HUES6 (cell line): ENCODE measurements around the gene CA12.
"Not testable (repeated sequence)": the region's sequence is repeated elsewhere in the genome, so short reads cannot be mapped to it uniquely, and the experiment has no call there.

Experiments
- H3K27ac ChIP-seq: 2 replicates; pipeline ENCODE4 v1.7.0; 2013; ENCODE audit warnings: low read depth, mild to moderate bottlenecking, low read length, inconsistent platforms
- H3K27me3 ChIP-seq: 2 replicates; pipeline ENCODE4 v1.6.1; 2013; ENCODE audit warnings: low read length; ENCODE audit not compliant: control insufficient read depth, insufficient read depth
- H3K36me3 ChIP-seq: 2 replicates; pipeline ENCODE4 v1.6.1; 2013; ENCODE audit warnings: low read length; ENCODE audit not compliant: control insufficient read depth, insufficient read depth
- H3K4me1 ChIP-seq: 2 replicates; pipeline ENCODE4 v1.6.1; 2013; ENCODE audit warnings: low read length; ENCODE audit not compliant: control insufficient read depth, insufficient read depth
- H3K4me3 ChIP-seq: 2 replicates; pipeline ENCODE4 v1.5.1; 2013; ENCODE audit warnings: low read depth, low read length
- H3K9ac ChIP-seq: one replicate; pipeline ENCODE4 v1.6.1; 2013; ENCODE audit warnings: mild to moderate bottlenecking, low read length
- H3K9me3 ChIP-seq: 2 replicates; pipeline ENCODE4 v1.6.1; 2013; ENCODE audit warnings: low read depth, low read length; ENCODE audit not compliant: control insufficient read depth, insufficient read depth

Gene CA12

DNA sequence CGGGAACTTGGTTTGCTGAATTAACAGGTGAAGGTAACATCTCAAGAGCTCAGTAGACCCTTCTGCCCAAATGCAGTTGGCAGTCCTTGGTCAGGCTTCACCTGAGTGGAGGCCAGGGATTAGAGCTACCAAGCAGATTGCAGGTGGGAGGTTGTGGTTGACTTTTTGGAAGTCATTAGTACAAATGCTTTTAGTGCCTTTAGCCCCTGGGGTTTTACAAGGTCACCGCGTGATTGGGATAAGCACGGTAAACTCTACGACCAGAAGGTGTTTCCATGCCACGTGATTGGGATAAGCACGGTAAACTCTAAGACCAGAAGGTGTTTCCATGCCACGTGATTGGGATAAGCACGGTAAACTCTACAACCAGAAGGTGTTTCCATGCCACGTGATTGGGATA is 61.2 kb downstream of the CA12 start:
- H3K9me3 ChIP-seq, H3K27me3 ChIP-seq, H3K4me3 ChIP-seq, H3K4me1 ChIP-seq, H3K9ac ChIP-seq, H3K27ac ChIP-seq, H3K36me3 ChIP-seq: not testable (repeated sequence)

DNA sequence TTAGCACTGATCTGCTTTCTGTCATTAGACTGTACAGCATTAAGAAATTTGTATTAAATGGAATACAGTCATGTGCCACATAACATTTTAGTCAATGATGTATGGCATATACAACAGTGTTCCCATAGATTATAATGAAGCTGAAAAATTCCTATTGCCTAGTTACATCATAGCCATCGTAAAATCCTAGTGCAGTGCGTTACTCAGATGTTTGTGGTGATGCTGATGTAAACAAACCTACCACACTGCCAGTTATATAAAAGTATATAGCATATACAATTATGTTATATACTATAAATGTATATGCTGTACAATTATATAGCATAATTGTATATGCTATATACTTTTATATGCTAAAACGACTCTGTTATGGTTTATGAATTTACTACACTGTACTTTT is 62.6 kb downstream of the CA12 start:
- Histone ChIP-seq H3K4me1 (peaks cover 20% of the 10 kb centered on the region), H3K27me3 (no peaks in the 10 kb centered on the region), H3K4me3 (no peak overlapping the region), H3K27ac (no peak overlapping the region), H3K9ac (no peak overlapping the region), H3K36me3 (no peaks in the 10 kb centered on the region), H3K9me3 (no peaks in the 10 kb centered on the region)

DNA sequence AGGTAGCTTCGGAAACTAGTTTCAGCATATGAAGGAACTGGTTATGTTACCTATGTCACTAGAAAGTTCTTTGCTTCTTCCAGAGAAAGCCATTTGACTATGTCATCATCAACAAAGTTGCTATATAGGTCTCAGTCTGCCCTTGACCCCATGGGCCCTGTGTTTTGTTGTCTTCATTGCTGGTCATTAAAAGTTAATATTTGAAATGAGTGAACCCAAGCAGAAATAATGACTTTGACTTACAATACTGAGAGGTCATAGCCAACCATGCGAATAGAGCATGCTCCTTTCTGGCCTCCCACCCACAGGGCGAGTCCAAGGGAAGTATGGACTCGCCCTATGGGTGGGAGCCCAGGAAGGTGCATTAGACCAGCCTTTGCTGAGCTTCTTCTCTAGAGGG is 63.3 kb downstream of the CA12 start:
- Histone ChIP-seq H3K9me3 (no peaks in the 10 kb centered on the region), H3K9ac (no peak overlapping the region), H3K27me3 (no peaks in the 10 kb centered on the region), H3K36me3 (no peaks in the 10 kb centered on the region), H3K4me3 (no peak overlapping the region), H3K27ac (no peak overlapping the region), H3K4me1 (peaks cover 25% of the 10 kb centered on the region)

DNA sequence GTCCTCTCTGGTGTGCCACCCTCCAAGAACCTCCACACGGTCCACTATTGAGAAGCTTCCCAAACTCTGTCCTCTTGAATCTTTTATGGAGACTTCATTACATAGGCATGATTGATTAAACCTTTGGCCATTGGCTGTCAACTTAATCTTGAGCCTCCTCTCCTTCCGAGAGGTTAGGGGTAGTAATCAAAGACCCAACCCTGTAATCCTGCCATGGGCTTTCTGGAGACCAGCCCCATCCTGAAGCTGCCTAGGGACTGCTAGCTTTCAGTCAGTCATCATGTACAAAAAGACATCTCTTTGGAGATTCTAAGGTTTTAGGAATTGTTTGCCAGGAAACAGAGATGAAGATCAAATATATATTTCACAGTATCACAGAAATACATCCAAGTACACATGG is 67.2 kb downstream of the CA12 start:
- Histone ChIP-seq H3K9me3 (no peaks in the 10 kb centered on the region), H3K27ac (no peak overlapping the region), H3K4me3 (no peak overlapping the region), H3K4me1 (peaks cover 40% of the 10 kb centered on the region), H3K27me3 (no peaks in the 10 kb centered on the region), H3K36me3 (no peaks in the 10 kb centered on the region), H3K9ac (no peak overlapping the region)

DNA sequence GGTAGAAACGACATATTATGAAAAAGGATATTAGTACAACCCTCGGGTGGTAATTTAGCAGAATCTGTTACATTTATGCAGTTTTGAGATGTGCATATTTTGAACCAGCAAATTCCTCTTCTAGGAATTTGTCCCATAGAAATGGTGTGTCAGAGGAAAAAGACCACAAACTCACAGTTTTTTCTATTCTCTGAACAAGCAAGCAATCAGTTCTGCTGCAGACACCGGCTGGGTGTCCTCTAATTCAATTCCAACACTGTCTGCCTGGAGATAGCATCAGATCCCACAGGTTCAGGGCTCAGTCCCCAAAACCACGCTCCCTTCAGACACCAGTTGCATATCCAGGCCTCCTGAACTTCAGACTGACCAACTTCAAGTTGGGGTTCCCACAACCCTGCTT is 67.8 kb downstream of the CA12 start:
- no peaks in the 10 kb centered on the region for H3K27me3 ChIP-seq
- no peak overlapping the region for H3K27ac ChIP-seq
- no peak overlapping the region for H3K4me3 ChIP-seq

DNA sequence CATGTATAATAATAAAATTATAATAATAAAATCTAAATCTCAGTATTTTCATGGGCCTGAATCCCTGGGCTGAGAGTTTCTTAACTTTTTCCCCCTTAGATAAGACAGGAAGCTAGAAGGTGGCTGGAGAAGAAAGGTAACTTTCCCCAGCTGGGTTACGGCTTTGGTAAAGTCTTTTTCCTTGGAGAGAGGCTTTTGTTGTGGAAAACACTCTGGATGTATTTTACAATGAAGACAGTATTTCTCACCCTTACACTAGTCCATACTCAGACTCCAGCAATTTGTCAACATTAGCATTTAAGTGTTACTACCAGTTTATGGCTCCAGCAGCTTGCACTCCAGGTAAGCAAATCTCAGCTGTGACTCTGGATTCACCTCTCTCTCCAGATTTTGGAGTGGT is 69.4 kb downstream of the CA12 start:
- Histone ChIP-seq H3K4me3 (no peak overlapping the region), H3K27me3 (no peaks in the 10 kb centered on the region), H3K27ac (no peak overlapping the region; the same call in 1 of the 2 replicates), H3K9ac (no peak overlapping the region), H3K36me3 (no peaks in the 10 kb centered on the region), H3K4me1 (peaks cover 43% of the 10 kb centered on the region), H3K9me3 (no peaks in the 10 kb centered on the region)

More for the DNA sequence above, 67.8 kb downstream of the CA12 start:
- no peaks in the 10 kb centered on the region for H3K36me3 ChIP-seq
- H3K9me3 ChIP-seq: no peaks in the 10 kb centered on the region
- H3K9ac ChIP-seq: no peak overlapping the region
- H3K4me1 ChIP-seq: peaks cover 40% of the 10 kb centered on the region

DNA sequence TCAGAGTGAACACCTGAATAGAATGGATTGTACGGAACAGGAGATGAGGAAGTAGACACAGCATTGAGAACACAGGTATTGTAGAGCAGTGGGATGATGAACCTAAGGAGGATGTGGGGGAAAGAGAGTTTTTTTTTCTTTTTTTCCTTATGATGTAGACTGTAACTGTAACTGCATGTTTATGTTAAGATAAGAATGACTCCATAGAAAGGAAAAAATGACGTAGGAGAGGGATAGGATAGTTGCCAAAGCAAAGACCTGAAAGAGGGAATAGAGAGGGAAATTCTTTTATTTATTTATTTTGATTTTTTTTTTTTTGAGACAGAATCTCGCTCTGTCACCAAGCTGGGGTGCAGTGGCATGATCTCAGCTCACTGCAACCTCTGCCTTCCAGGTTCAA is 71.0 kb downstream of the CA12 start:
- H3K36me3 ChIP-seq: peaks cover 6% of the 10 kb centered on the region; the same call in 1 of the 2 replicates
- no peak overlapping the region for H3K27ac ChIP-seq
- H3K4me1 ChIP-seq: peaks cover 34% of the 10 kb centered on the region
- no peaks in the 10 kb centered on the region for H3K9me3 ChIP-seq
- no peaks in the 10 kb centered on the region for H3K27me3 ChIP-seq
- no peak overlapping the region for H3K4me3 ChIP-seq
- H3K9ac ChIP-seq: no peak overlapping the region

DNA sequence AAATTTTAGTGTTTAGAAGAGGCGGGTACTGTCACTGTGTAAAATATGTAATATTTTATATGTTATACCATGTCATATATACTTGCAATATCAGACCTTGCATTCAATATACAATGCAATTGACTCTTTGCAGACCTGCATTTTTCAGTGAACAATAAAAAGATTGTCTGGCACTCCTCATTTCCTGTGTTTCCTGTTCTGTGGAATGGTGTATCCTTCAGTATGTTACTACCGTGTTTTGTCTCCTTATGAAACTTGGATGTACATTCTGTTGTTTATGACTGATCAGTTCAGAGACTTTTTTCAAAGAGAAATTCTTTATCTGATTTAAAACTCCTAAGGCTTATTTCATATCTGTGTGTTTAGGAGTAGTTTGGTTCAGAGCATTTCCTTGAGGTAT is 72.7 kb downstream of the CA12 start:
- no peak overlapping the region for H3K9ac ChIP-seq
- H3K4me1 ChIP-seq: peaks cover 22% of the 10 kb centered on the region
- no peaks in the 10 kb centered on the region for H3K9me3 ChIP-seq
- no peak overlapping the region for H3K27ac ChIP-seq
- H3K4me3 ChIP-seq: no peak overlapping the region
- H3K27me3 ChIP-seq: no peaks in the 10 kb centered on the region
- H3K36me3 ChIP-seq: peaks cover 6% of the 10 kb centered on the region; the same call in 1 of the 2 replicates

DNA sequence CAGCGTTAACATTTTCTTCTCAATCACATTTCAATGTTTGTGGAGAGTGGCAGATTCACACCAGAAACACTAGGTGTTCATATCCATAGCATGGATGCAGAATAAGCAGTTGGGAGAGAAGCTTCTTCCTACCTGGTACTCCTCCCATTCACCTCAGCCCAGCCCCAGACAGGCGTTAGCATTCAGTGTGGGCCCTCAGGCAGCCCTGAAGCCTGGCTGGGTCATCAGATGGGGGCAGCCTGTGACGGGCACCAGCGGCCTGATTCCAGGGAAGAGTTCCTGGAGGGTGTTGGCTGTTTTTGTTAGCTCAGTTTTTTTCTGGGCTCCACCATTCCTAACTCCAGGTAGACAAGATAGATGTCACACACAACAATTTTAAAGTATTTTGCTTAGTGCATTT is 73.2 kb downstream of the CA12 start:
- no peak overlapping the region for H3K9ac ChIP-seq
- H3K9me3 ChIP-seq: no peaks in the 10 kb centered on the region
- H3K4me3 ChIP-seq: no peak overlapping the region
- H3K36me3 ChIP-seq: peaks cover 6% of the 10 kb centered on the region; the same call in 1 of the 2 replicates
- H3K27me3 ChIP-seq: no peaks in the 10 kb centered on the region
- no peak overlapping the region for H3K27ac ChIP-seq
- peaks cover 18% of the 10 kb centered on the region for H3K4me1 ChIP-seq

DNA sequence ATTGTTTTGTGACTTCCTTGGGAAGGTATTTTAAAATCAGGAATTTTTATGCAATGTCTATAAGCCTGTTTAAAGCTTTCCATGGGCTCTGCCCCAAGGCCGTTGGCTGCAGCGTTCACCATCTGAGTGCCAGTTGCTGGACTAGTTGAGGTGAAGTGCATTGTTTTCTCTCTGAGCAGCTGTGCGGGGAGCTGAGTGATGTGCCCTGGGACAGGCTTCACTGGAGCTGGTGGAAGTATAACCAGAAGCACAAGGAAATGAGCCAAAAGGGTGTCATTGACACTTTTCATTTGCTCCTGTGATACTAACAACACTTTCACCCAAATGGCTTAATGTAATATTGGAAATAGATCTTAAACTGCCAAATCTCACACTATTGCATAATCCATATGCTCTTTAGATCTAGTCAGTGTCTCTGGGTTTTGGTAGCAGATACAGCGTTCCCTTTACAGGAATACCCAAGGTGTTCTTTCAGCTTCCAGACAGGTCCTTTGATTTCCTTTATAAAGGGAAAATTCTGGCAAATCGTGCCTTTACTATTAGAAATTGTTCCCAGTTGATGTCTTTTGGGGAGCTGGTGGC is 75.1 kb downstream of the CA12 start:
- no peaks in the 10 kb centered on the region for H3K9me3 ChIP-seq
- H3K4me3 ChIP-seq: no peak overlapping the region
- peaks cover 10% of the 10 kb centered on the region; the same call in 1 of the 2 replicates for H3K36me3 ChIP-seq
- no peak overlapping the region for H3K9ac ChIP-seq
- H3K4me1 ChIP-seq: peaks cover 3% of the 10 kb centered on the region; the same call in 1 of the 2 replicates
- no peak overlapping the region for H3K27ac ChIP-seq
- H3K27me3 ChIP-seq: no peaks in the 10 kb centered on the region

DNA sequence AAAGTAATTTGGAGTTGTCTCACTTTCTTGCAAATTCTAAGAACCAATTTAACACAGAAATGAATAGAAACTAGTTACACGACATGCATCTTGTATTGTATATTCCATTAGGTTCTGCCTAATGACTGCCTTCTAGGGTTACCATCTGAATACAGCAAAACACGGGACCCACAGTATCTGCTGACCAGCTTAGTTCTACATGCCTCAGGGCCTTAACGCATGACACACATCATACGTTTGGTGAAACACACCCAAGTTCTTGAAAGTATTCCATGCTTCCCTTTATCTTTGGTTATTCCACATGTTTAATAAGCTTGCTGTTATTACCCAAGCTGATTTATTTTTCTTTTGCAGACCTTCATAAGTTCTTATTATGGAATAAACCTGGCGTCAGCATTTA is 76.4 kb downstream of the CA12 start:
- Histone ChIP-seq H3K9me3 (no peaks in the 10 kb centered on the region), H3K27me3 (no peaks in the 10 kb centered on the region), H3K4me3 (no peak overlapping the region), H3K36me3 (peaks cover 10% of the 10 kb centered on the region; the same call in 1 of the 2 replicates), H3K27ac (no peak overlapping the region), H3K9ac (no peak overlapping the region), H3K4me1 (0 out of 2 replicates have a peak, but pooled peaks cover 3% of the 10 kb centered on the region)
